ENCODE results near the gene HSPA14.

GRCh38 chr10:14803827-14804226 lies 34.3 kb upstream of the HSPA14 start:
- no peak for TF ChIP-seq POLR2A (IDR thresholded peaks at IDR 0.05)
- TF ChIP-seq CTCF (IDR thresholded peaks at IDR 0.05), result no peak

All from stomach (tissue), 4 donors.